GOT3 (cell line): Measurements from ENCODE around the gene ZNF782.
"Not testable (repeated sequence)": the region's sequence is repeated elsewhere in the genome, so short reads cannot be mapped to it uniquely, and the experiment has no call there.

Source experiments
- DNase-seq: peaks from one replicate; lab custom pipeline; 2025; ENCODE audit warnings: mixed read lengths; lab: John Stamatoyannopoulos, UW

ZNF782 gene

GRCh38 chr9:96854651-96855273, 448 bp upstream of the ZNF782 start:
- DNase-seq, result no peak

DNA sequence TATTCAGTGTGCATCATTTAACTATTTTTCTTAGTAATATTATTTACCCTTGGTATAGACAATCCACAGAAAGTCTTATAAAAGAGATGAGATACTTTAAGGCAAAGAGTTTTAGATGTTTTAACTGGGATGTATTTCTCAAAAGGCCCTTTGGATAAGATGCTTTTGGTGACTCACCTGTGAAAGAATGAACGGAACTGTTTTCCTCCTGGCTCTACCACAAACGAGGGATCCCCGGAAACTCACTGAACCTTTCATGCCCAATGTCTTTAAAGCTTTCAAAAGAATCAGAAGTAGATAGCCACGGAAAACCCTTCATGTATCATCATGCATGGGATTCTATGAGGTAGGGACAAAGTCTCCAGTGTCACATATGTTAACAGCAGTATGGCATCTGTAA, 1.6 kb downstream of the ZNF782 start:
- DNase-seq, result no peak

GRCh38 chr9:96844040-96844439, 10.3 kb downstream of the ZNF782 start:
- DNase-seq, result no peak

- DNase-seq, result no peak
These were observed 35.8 kb downstream of the ZNF782 start for GRCh38 chr9:96818533-96818932.

DNA sequence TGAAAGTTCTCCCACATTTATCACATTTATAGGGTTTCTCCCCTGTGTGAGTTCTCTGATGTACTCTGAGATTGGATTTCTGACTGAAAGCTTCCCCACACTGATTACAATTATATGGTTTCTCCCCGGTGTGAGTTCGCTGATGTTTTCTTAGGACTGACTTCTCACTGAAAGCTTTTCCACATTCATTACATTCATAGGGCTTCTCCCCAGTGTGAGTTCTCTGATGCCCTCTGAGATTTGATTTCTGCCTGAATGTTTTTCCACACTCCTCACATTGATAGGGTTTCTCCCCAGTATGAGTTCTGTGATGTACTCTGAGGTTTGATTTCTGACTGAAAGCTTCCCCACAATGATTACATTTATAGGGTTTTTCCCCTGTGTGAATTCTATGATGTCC, 36.3 kb downstream of the ZNF782 start:
- DNase-seq, result no peak

GRCh38 chr9:96813607-96814006, 40.7 kb downstream of the ZNF782 start:
- no peak for DNase-seq

- not testable (repeated sequence) for DNase-seq
These were observed 55.4 kb downstream of the ZNF782 start for GRCh38 chr9:96798959-96799358.

DNA sequence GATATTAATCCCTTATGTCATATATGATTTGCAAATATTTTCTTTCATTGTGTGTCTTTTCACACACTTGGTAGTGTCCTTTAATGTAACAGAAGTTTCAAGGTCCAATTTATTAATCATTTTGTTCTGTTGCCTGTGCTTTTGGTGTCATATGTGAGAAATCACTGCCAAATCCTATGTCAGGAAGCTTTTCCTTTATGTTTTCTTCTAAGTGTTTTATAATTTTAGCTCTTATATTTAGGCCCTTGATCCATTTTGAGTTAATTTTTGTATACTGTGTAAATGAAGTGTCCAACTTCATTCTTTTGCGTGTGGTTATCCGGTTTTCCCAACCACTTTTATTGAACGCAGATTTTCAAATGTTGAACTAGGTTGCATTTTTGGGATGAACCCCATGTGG, 70.3 kb downstream of the ZNF782 start:
- DNase-seq, result no peak

DNA sequence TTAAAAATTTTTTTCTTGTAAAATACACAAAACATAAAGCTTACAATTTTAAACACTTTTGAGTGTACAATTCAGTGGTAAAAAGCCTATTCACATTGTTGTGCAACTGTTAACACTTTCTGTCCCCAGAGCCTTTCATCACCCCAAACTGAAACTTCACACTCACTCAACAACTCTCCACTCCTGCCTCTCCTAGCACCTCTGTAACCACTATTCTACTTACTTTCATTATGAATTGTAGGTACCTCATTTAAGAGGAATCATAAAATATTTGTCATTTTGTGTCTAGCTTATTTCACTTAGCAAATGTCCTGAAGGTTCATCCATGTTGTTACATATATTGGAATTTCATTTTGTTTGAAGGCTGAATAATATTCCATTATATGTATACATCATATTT, 72.1 kb downstream of the ZNF782 start:
- no peak for DNase-seq

- no peak for DNase-seq
These were observed 72.8 kb downstream of the ZNF782 start for GRCh38 chr9:96781552-96781951.

DNA sequence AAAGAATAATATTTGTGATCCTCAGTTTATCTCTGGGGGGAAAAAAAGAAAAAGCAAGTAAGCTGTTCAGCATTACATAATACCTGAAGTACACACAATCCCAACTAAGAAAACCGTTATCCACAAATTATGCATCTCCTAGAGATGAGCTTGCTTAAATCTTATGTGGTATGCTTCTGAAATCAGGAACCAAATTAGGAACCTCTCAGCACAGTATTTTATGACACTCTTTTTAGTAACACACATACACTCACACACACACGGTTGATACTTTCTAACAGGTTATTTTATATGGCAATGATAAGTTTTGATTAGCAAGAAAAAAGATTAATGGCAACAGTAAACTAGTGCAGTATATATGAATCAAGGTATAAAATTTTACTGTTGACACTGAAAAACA, 75.2 kb downstream of the ZNF782 start:
- no peak for DNase-seq

DNA sequence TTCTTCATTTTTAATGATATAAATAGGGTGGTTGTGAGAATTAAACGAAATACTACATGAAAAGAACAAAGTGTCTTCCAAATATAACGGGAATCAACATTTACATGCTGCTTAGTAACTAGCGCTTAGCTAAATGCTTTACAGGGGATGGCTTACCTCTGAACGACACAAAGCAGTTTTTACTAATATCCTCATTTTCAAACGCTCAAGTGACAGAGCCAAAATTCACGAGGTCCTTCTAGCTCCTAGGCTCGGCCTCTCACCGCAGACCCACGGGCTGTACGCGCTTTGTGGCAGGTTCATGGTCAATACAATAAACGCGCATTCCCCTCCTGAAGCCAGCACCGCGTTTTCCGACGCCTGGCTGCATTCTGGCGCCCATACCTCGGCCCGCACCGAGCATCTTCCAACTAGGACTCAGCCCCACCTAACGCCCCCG, 76.9 kb downstream of the ZNF782 start:
- DNase-seq, result no peak

DNA sequence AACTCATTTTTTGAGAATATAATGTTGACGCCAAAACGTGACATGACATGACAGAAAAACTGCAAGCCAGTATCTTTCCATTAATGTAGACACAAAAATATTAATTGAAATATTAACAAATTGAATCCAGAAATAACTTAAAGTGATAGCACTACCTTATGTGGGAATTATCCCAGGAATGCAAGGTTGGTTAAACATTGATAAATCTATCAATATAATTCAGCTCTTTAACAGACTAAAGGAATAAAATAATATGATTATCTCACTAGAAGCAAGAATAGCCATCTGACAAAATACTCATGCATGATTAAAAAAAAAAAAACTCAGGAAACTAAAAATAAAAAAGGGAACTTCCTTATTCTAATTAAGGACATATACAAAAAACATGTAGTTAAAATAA, 83.2 kb downstream of the ZNF782 start:
- no peak for DNase-seq

GRCh38 chr9:96769989-96770388, 84.3 kb downstream of the ZNF782 start:
- no peak for DNase-seq
